Thyroid gland (tissue), 4 donors: ENCODE results near the gene TNFRSF12A. TPM values are rescaled to one million over a fixed set of nuclear protein-coding genes. Genes with fewer than 3 reads are reported as not detected.
A peak's percentile ranks its signal among the peaks of the same experiment; 100 is the strongest.

Experiments used
- DNase-seq, 2 donors: peaks; one replicate each; pipeline ENCODE4 v3.0.0-alpha.2; 2019
- H3K27ac ChIP-seq, 3 donors: fragments of 200-600 bp; sonication (generic); 1 replicate in 2 of 3; 2 replicates in 1 of 3; pipeline ENCODE4 v1.5.1; 2016 to 2019; ENCODE audit warnings: mild to moderate bottlenecking in 1 of 3, moderate library complexity in 1 of 3
- H3K27me3 ChIP-seq: fragments of 200-600 bp; sonication (generic); one replicate; pipeline ENCODE4 v1.5.1; 2019
- H3K36me3 ChIP-seq, 2 donors: fragments of 200-600 bp; sonication (generic); one replicate each; pipeline ENCODE4 v1.5.1; 2016 to 2019
- H3K4me1 ChIP-seq, 2 donors: fragments of 200-600 bp; sonication (generic); one replicate each; pipeline ENCODE4 v1.5.1; 2017 to 2019
- H3K4me3 ChIP-seq, 3 donors: fragments of 200-600 bp; sonication (generic); replicated peaks in 1 of 3; 1 replicate in 2 of 3; 2 replicates in 1 of 3; pipeline ENCODE4 v1.5.1; 2016; ENCODE audit warnings: mild to moderate bottlenecking in 1 of 3
- H3K9me3 ChIP-seq: fragments of 200-600 bp; sonication (generic); one replicate; pipeline ENCODE4 v1.5.1; 2017
- POLR2A ChIP-seq, 2 donors: fragments of 450-650 bp; IDR thresholded peaks; one replicate each; pipeline ENCODE4 v1.6.1; 2017; ENCODE audit warnings: antibody characterized with exemption in 2 of 2, mild to moderate bottlenecking in 2 of 2, moderate library complexity in 1 of 2
- WGBS, 2 donors: methylation state at CpG; one replicate each; pipeline ENCODE4 v1.1.5; 2017; 5-methylcytosine and 5-hydroxymethylcytosine counted together
- intact Hi-C: fragments of 100-400 bp; cut with DNase I; formaldehyde crosslinking; loops from one replicate; pipeline ENCODE4 v1.15.1; 2023
- total RNA-seq, 4 donors: library from RNA; depleted of rRNA; stranded (reverse); fragments of >200 nt; gene quantifications; one replicate each; pipeline ENCODE4 v1.2.3, GENCODE V29; 2016
- TF ChIP-seq, protein P1 (sequence below), 6 experiments: fragments of 200-600 bp in 3 of 6; fragments of 450-650 bp in 3 of 6; sonication (generic) in 3 of 6; IDR thresholded peaks; one replicate each; pipeline ENCODE4 v1.5.1; 2016 to 2019; ENCODE audit warnings: antibody characterized with exemption in 6 of 6, mild to moderate bottlenecking in 2 of 6, inconsistent platforms in 1 of 6, moderate library complexity in 1 of 6

TNFRSF12A gene
- total RNA-seq, 4 donors from 2014 or later, result 47.9 to 110 (median 67.0) TPM

DNA sequence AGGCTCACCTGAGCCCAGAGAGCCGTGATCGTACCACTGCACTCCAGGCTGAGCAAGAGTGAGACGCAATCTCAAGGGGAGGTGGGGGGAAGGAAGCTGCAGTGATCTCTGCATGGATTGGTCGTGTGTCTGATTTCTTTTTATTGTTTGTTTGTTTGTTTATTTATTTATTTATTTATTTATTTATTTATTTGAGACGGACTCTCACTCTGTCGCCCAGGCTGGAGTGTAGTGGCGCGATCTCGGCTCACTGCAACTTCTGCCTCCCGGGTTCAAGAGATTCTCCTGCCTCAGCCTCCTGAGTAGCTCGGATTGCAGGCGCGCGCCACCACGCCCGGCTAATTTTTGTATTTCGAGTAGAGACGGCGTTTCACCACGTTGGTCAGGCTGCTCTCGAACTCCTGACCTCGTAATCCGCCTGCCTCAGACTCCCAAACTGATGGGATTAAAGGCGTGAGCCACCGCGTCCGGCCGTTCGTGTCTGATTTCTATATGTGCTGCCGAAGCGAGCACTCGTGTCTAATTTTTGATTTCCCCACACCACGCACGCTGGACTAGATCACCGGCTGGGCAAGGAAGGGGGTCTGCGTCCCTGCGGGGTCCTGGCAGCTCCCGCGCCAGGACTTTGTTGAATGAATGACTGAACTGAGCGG lies 448 bp upstream of the TNFRSF12A start:
- no peak for TF ChIP-seq POLR2A (IDR thresholded peaks at IDR 0.05)
- TF ChIP-seq, protein P1, sequence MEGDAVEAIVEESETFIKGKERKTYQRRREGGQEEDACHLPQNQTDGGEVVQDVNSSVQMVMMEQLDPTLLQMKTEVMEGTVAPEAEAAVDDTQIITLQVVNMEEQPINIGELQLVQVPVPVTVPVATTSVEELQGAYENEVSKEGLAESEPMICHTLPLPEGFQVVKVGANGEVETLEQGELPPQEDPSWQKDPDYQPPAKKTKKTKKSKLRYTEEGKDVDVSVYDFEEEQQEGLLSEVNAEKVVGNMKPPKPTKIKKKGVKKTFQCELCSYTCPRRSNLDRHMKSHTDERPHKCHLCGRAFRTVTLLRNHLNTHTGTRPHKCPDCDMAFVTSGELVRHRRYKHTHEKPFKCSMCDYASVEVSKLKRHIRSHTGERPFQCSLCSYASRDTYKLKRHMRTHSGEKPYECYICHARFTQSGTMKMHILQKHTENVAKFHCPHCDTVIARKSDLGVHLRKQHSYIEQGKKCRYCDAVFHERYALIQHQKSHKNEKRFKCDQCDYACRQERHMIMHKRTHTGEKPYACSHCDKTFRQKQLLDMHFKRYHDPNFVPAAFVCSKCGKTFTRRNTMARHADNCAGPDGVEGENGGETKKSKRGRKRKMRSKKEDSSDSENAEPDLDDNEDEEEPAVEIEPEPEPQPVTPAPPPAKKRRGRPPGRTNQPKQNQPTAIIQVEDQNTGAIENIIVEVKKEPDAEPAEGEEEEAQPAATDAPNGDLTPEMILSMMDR (IDR thresholded peaks at IDR 0.05), result no peak
- intact Hi-C loops, result no loop called here
- WGBS, 2 donors, result 31 to 36% methylated on average over 36 to 37 of the region's 40 CpGs

DNA sequence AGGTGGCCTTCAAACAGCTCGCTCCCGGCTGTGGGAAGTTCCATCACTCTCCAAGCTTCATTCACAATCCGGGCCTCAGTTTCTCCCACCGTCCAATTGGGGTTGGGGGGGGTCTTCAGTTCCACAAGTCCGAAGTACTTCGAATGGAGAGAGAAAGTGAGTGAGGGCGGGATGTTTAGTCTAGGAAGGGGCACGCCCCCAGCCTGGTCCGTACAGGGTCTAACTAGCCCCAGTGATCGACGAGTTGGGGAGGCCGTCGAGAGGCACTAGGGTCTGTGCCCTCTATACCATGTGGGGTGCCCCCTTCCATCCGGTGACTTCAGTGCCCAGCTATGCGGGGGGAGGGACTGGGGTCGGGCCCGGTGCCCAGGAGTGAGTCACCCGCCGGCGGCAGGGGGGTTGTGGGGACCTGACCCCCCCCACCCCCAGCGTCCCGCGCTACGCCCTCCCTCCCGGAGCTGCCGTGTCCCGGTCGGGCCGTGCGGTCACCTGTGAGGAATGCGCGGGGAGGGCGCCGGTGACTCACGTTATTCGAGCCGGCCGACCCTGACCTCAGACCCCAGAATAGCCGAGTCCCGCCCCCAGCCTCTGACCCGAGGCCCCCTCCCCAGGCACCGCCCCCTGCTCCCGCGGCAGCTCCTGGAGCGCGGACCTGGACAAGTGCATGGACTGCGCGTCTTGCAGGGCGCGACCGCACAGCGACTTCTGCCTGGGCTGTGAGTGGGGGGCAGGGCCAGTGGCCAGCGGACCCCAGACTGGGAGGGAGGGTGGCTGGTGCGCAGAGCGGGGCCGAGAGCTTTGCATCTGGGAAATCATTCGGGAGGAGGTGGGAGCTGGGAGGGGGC lies 658 bp downstream of the TNFRSF12A start:
- peak overlapping the region; percentile 82 to 98 (median 98) for H3K27ac ChIP-seq
- H3K36me3 ChIP-seq, result no peaks in the 10 kb centered on the region
- no peaks in the 10 kb centered on the region for H3K9me3 ChIP-seq
- H3K4me3 ChIP-seq, result peak overlapping the region; percentile 77 to 79 (median 78)
- H3K4me1 ChIP-seq, result peaks cover 41 to 51% of the 10 kb centered on the region in 2 donors
- DNase-seq, result peak; percentile 92 to 93
- intact Hi-C loops, result no loop called here
- 0 to 1% methylated on average over 11 to 16 of the region's 57 CpGs for WGBS, 2 donors
- TF ChIP-seq POLR2A (IDR thresholded peaks at IDR 0.05), result no peak
- TF ChIP-seq, protein P1 (IDR thresholded peaks at IDR 0.05), result no peak
- no peaks in the 10 kb centered on the region for H3K27me3 ChIP-seq

More for the DNA sequence above, 448 bp upstream of the TNFRSF12A start:
- H3K36me3 ChIP-seq, result no peaks in the 10 kb centered on the region
- H3K27me3 ChIP-seq, result no peaks in the 10 kb centered on the region
- peaks cover 41 to 44% of the 10 kb centered on the region in 2 donors for H3K4me1 ChIP-seq
- no peak overlapping the region for H3K27ac ChIP-seq
- H3K4me3 ChIP-seq, result peak overlapping the region in 1 of 3 donors; percentile 77
- DNase-seq, result no peak
- H3K9me3 ChIP-seq, result no peaks in the 10 kb centered on the region

DNA sequence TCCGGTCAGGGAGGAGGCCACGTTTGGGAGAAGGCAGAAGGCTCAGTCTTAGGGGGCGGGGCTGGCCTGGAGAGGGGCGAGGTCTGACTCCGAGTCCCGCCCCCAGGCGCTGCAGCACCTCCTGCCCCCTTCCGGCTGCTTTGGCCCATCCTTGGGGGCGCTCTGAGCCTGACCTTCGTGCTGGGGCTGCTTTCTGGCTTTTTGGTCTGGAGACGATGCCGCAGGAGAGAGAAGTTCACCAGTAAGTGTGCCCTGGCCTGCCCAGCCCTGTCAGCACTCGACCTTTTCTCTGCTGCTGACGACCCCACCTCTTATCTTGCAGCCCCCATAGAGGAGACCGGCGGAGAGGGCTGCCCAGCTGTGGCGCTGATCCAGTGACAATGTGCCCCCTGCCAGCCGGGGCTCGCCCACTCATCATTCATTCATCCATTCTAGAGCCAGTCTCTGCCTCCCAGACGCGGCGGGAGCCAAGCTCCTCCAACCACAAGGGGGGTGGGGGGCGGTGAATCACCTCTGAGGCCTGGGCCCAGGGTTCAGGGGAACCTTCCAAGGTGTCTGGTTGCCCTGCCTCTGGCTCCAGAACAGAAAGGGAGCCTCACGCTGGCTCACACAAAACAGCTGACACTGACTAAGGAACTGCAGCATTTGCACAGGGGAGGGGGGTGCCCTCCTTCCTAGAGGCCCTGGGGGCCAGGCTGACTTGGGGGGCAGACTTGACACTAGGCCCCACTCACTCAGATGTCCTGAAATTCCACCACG lies 1.5 kb downstream of the TNFRSF12A start:
- peaks cover 3 to 5% of the 10 kb centered on the region in 2 donors for H3K36me3 ChIP-seq
- TF ChIP-seq POLR2A (IDR thresholded peaks at IDR 0.05), result peak in 1 of 2 donors; percentile 29
- TF ChIP-seq, protein P1 (IDR thresholded peaks at IDR 0.05), result peak in 5 of 6 experiments; percentile 16 to 30 (median 17)
- DNase-seq, result peak; percentile 87 to 88
- 6 to 31% methylated on average over 17 to 19 of the region's 25 CpGs for WGBS, 2 donors
- H3K4me3 ChIP-seq, result peak overlapping the region in 2 of 3 donors; percentile 77 to 78
- H3K27me3 ChIP-seq, result no peaks in the 10 kb centered on the region
- H3K27ac ChIP-seq, result peak overlapping the region; percentile 82 to 98 (median 98)
- H3K9me3 ChIP-seq, result no peaks in the 10 kb centered on the region
- H3K4me1 ChIP-seq, result peaks cover 41 to 51% of the 10 kb centered on the region in 2 donors
- intact Hi-C loops, result no loop called here

GRCh38 chr16:3022208-3022683 lies 2.1 kb downstream of the TNFRSF12A start:
- WGBS, 2 donors, result 10 to 21% methylated on average over 8 of the region's 8 CpGs
- Histone ChIP-seq H3K4me1 (peaks cover 41 to 51% of the 10 kb centered on the region in 2 donors), H3K4me3 (peak overlapping the region in 1 of 3 donors; percentile 77), H3K27ac (peak overlapping the region; percentile 82 to 98 (median 98)), H3K36me3 (peaks cover 4 to 11% of the 10 kb centered on the region in 2 donors), H3K9me3 (no peaks in the 10 kb centered on the region), H3K27me3 (no peaks in the 10 kb centered on the region)
- peak; percentile 97 for DNase-seq
- intact Hi-C loops, result no loop called here
- peak in 1 of 2 donors; percentile 30 for TF ChIP-seq POLR2A (IDR thresholded peaks at IDR 0.05)
- TF ChIP-seq, protein P1 (IDR thresholded peaks at IDR 0.05), result no peak
